Fibroblast of lung (primary cell): ENCODE results near the gene PNLDC1.

Source experiments
- EZH2 ChIP-seq: IDR thresholded peaks from 2 replicates; pipeline ENCODE4 v1.5.1; 2012; ENCODE audit warnings: low read length, control low read depth, mild to moderate bottlenecking; ENCODE audit errors: missing control alignments
- TF ChIP-seq, protein P1 (sequence below), 2 donors: IDR thresholded peaks in 1 of 2; conservative IDR thresholded peaks in 1 of 2; 1 replicate in 1 of 2; 2 replicates in 1 of 2; pipeline ENCODE4 v1.5.1; 2011 to 2012; ENCODE audit warnings: low read length in 2 of 2, control low read depth in 1 of 2, inconsistent platforms in 1 of 2, low read depth in 1 of 2, mild to moderate bottlenecking in 1 of 2

DNA sequence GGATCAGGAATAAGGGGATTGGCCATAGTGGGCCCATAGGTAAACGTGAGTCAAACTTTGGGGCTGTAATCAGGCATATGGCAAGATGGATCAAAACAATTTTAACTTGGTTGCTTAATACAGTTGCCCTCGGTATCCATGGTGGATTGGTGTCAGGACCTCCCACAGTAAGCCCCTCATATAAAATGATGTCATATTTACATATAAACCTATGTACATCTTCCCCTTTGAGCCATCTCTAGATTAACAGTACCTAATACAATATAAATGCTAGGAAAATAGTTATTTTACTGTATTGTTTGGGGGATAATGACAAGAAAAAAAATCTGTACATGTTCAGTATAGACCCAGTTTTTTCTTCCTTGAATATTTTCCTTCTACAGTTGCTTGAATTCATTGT is 45.7 kb upstream of the PNLDC1 start:
- TF ChIP-seq, protein P1, sequence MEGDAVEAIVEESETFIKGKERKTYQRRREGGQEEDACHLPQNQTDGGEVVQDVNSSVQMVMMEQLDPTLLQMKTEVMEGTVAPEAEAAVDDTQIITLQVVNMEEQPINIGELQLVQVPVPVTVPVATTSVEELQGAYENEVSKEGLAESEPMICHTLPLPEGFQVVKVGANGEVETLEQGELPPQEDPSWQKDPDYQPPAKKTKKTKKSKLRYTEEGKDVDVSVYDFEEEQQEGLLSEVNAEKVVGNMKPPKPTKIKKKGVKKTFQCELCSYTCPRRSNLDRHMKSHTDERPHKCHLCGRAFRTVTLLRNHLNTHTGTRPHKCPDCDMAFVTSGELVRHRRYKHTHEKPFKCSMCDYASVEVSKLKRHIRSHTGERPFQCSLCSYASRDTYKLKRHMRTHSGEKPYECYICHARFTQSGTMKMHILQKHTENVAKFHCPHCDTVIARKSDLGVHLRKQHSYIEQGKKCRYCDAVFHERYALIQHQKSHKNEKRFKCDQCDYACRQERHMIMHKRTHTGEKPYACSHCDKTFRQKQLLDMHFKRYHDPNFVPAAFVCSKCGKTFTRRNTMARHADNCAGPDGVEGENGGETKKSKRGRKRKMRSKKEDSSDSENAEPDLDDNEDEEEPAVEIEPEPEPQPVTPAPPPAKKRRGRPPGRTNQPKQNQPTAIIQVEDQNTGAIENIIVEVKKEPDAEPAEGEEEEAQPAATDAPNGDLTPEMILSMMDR (conservative IDR thresholded peaks at IDR 0.05 in 1 of 2, IDR thresholded peaks at IDR 0.05 in 1 of 2; ENCODE audit: low read depth in 1 of 2, low read length in 2 of 2) = no peak
- TF ChIP-seq EZH2 = no peak
